ENCODE data around the gene LYSMD2.
A peak's percentile ranks its signal among the peaks of the same experiment; 100 is the strongest.

Gene LYSMD2

DNA sequence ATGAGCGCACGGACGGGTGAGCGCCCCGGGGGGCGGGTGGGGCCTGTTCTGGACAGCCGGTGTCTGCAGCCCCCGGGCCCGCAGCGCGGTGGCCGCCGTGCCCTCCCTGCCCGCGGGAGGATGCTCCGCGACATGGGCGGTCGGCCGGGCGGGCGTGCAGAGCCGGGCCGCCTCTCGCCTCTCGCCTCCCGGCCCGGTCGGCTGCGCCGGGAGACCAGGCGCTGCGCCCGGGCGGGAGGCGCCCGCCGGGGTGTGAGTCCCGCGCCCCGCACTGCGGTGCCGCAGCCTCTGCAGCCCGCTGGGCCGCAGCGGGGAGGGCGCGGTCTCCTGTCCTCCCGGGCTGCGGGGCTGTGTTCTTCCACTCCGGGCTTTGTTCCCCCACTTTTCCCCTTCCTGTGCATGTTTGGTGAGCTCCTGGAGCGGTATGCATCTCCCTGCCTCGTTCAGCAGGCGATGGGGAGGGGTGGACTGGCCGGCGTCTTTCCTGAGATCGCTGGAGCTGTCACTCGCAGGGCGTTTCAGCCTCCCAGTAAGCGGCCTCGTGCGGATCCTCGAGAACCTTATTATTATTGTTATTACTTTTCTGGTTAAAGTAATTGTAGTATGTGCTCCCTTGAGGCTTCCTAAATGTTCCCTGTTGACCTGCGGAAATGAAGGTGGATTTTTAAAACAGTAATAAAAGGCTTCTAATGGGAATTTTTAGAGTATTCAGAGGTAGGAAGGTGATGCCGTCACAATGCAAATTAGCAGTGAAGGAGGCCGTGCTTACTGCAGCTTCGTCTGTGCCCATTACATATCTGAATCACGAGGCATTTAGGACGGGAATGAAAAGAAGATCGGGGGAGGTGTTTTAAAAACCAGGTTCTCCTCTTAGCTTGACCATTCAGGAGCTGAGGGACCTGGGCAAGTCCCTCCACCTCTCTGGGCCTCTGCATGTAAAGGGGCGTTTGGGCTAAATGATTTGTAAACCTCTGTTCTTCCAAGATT is 14.5 kb upstream of the LYSMD2 start:
- DNase-seq (ENCODE audit: low read depth) = no peak

DNA sequence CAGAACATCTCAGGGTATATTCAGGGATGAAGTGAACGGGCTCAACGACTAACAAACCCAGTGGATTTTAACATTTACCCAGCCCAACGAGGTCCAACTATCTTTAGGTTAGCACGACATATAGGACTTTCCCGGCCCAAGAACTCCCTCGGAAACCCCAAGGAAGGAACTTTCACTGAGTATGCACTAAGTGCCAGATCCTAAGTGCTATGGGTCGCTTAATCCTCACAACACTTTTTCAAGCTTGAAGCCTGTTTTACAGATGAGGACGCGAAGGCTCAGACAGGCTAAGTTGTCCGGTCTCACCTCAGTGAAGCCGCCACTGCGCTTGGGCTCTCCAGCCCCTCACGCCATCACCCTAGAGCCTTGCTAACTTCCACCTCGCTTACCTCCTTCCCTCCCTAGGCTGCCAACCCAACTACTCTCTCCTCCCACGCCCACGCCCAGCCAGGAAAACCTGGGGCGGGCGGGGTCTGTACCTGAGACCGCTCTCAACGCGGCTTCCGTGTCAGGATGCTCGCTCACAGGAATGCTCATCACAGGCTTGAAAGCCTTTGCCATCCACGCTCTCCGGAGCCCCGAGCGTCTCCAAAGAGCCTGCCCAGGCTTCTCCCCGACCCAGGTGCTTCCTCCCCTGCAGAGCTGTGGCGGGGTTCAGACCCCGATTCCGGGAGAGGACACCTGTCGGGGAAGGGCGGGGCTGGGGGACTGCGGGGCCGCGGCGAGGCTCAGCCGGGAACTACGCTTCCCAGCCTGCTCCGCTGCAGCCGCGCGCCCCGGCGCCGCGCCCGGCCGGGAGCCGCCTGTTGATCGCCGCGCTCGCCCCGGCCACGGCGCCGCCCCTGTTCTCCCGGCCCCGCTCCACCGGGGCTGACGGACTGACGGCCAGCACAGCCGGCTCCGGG is 13.6 kb upstream of the LYSMD2 start, which contains the start of gene TMOD2:
Gene TMOD2, plus strand, starts transcription at position 806 of the 905 bp plus-strand sequence. CDS start 14,845 bp downstream, outside the sequence.
- DNase-seq (ENCODE audit: low read depth) = no peak

DNA sequence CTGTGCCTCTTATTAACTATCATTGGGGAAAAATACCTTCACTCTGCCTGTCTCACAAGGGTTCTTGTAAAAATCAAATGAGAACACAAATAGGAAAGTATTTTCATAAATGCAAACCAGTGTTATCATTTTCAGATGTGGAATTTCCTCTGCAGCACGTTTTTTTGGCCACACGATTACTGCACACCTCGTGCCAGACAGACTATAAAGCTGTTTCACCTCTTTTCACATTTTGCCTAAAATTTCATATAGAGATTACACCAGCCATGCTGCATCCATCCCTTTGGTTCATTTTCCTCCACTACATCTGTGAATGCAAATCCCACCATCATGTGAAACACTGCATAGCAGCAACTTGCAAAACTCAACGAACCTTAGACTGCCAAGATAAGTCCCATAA is 12.7 kb upstream of the LYSMD2 start:
- DNase-seq (ENCODE audit: low read depth) = no peak

DNA sequence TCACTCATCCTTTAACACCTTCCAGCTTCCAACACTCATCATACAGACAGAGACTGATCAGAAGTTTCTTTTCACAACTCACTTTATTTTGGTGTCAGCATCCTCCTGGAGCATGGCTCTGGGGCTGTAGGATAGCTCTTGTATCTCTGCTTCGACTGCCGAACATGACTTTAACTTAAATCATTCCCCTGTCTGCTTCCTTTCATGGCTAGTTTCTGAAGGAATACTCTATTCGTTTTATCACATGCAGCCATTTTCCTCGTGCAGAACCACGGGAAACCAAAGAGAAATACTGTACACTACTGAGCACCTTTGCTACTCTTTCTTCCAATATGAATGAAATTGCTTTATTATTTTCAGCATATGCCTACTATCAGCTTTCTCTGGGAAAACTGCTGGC is 11.9 kb upstream of the LYSMD2 start:
- no peak for DNase-seq (ENCODE audit: low read depth)

DNA sequence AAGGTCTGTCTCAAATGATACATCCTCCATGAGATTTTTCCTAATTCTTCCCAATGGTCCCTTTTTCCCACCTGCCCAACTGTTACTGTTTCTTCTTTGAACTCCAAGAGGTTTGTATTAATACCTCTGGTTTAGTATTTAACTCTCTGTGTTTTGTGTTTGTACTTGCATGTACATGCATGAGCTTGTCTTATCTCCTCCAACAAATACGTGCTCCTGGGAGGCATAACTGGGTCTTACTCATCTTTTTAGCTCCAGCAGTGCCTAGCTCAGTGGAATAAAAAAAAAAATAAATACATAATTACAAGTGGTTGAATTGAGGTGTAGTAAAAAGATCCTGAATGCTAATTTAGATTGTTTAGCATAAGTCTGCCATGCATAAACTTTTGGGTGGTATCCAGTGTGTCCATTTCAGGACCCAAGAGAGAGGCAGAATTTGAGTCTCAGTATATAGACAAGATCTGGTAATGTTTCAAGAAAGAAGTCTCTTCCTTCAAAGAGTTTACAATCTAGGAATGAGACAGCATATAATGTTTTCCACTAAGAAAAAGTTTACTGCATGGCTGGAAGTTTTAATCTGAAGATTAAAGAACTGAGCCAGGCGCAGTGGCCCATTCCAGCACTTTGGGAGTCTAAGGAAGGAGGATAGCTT is 1.7 kb upstream of the LYSMD2 start:
- DNase-seq (ENCODE audit: low read depth) = no peak

DNA sequence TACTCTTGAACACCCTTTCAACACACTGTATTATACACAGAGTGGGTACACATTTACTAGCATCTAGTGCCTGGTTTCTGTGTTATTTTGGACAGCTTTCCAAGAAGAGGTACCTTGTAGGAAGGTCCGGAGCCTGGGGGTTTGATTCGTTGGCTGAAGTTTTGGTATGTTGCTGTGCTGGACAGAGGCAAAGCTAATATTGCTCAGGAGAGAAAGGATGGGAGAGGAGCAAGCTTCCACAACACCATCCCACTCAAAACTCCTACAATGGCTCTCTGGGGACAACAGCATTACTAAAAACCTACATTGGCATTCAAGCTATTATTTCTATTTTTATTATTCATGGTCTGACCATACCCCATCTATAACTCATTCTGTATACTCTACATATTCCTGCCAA is 1.1 kb upstream of the LYSMD2 start:
- no peak for DNase-seq (ENCODE audit: low read depth)

DNA sequence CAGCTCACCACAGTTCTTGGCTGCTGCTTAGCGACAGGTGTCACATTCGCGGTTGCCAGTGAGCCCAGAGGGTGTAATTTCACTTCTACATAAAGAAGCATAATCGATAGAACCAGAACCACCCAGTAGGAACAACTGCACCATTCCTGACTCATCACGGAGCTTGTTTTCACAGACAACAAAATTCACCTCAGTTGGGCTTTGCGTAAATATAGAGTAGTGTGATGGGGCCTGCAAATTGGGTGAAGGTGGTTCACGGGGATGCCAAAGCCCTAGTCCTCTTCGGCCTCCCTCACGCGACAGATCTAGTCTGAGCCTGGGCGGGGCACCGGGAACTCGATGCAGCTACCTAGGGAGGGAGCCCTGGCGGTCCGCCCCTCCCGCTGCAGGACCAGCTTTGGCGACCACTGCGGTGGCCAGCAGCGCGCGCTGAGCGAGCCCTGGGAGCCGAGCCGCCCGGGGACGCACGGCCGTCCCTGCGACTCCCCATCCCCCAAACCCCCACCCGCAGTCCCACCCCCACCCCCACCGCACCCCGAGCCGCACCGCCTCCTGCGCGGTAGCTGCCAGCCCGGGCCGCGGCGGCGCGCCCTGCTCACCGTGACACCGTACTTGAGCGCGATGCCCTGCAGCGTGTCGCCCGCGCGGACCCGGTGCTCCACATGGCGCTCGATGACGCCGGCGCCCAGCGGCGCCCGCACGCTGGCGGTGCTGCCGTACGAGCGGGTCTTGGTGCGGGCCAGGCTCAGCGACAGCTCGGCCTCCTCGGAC is 519 bp downstream of the LYSMD2 start:
- no peak for DNase-seq (ENCODE audit: low read depth)

DNA sequence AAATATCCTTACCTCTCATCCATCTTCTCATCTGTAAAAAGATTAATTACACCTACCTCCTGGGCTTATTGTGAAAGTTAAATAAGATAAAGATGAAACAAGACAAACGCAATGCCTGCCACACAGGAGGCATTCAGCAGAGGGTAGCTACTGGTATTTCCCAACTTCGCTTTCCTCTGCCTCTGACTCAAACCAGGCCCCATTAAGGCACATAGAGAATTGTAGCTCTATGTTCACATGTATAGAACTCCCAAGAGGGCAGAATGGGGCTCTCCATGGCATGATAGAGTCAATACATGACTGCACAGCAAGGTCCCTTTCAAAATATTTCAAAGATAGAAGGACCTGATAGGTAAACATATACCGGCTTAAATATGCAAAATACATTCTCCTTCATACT is 1.4 kb downstream of the LYSMD2 start:
- DNase-seq (ENCODE audit: low read depth) = no peak

DNA sequence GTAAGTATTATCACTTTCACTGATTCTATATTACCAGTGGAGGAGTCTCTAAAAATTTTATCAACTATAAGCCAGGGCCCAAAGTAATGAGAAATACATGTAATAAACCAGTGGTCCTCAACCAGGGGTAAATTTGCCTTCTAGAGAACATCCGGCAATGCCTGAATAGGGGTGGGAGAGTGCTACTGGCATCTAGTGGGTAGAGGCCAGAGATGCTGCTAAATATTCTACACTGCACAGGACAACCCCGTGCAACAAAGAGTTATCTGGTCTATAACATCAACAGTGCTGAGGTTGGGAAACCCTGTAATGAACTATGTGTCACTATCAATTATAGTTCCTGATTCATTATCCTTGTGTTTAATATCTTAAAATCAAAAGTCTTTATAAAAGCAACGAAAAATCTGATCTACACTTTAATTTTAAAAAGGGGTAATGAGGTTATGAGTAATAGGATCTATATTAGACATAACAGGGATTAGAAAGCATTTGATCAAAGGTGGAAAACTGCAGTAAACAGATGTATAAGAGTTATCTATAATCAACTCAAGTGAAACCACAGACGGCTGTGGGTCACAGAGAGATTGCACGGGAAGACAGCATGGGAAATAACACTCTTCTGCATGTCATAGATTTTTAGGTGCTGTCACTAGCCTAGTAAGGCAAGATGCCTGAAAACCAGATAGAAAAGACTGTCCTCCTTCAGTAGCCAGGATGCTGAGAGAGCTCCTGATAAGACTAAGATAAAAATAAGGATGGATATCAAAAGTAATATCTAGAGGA is 2.0 kb downstream of the LYSMD2 start:
- no peak for DNase-seq (ENCODE audit: low read depth)

DNA sequence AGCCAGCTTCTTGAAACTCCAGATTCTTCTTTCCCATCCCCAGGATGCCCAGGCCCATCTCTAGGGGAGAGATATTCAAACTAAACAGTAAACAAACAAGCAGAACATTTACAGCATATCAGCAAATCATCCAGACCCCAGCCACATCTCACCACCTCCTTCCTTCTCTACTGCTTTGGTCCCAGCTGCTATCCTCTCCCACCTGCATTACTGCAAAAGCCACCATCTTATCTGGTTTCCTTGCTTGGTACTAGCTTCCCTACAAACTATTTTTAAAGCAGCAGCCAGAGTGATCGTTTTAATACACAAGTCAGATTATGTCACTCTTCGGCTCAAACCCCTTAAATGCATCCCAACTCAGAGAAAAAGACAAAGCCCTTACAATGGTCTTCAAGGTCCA is 4.8 kb downstream of the LYSMD2 start:
- no peak for DNase-seq (ENCODE audit: low read depth)

DNA sequence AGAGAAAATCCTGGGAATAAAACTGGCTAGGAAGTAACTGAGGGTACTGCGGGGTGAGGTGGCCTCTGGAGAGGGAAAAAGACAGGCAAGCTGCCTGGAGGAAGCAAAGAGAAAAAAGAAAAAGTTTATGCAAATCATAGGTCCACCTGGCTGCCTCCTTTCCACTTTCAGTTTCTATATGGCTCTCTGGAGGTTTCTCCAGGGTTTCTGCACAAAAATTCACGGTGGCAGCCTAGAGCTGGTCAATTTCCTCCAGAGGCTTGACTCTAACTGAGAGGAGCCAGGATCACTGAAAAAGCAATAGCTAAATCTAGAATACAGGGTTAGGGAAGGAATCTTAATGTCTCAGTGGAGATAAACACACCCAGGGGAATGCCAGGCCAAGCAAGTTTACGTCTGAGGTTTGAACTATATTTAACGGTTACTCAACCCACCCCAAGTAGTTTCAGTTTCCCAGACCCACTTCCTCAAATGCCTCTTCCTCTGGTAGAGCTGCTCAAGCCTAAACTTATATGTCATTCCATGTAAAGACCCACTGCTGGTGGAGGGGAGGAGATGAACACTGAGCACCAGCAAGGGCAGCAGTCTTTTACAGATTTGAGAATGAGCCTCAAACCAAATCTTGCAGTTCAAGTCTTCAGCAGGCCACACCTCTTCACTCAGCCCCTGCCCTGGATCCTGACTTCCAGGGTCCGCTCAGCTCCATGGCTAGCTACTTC is 5.7 kb downstream of the LYSMD2 start:
- no peak for DNase-seq (ENCODE audit: low read depth)

DNA sequence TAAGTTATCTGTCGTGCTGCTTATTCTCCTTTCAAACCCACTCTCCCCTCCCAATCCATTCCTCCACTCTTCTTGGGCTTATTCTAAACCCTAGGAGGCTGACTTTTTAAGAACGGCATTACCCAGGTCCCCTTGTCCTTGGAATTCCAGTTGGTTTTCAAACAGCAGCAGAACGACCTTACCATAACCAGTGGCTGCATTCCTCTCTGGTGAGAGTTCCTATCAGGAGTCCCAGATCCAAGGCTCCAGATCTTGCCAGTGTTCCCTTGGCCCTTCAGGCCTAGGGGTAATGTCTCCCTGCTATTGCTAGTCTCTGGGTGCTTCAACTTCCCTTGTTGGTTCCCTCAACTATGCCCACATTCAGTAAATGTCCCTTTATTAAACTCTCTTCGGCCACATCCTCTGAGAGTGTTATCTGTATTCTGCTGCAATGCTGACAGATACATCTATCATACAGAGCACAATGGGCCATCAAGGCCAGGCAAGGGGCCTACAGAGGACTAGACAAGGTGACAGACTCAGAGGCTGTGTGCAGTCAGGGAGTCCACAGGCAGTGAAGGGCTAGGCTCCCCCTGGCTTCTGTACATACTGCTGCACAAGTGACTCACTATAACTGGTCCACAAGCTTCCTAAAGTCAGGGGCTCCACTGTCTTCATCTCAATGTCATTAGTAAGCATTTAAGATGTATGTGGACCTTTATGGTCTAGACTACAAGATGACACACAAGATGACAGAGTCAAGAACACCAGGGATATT is 10.1 kb downstream of the LYSMD2 start:
- no peak for DNase-seq (ENCODE audit: low read depth)

DNA sequence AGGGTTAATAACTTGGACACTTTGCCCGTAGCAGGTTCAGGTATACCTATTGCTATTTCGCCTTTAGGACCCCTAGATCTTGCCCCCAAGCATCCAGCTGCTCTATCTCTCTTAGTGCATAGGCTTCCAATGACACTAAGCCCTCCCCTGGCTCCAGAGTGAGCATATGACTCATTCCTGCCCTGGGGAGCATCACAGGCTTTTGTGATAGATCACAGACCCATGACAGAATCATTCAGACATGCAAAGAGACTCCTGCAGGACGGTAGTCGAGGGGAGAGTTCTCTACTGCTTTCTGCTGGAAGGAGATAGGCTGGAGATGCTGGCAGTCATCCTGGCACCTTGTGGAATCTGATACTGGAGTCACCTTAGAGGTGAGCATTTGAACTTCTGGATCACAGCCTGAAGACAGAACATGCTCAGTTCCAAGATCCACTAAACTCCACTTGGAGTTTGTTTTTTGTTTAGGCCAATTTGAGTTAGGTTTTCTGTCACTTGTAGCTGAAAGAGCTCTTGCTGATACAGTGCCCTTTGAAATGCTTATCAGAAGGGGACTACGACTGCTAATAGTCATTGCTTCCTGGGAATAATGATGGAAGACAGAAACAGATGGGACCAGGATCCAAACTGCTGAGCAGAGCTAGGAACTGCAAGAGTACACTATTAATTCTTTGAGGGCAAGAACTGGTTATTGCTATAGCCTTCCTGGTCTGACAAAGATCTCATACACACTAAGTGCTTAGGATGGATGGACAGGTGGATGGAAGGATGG is 11.0 kb downstream of the LYSMD2 start:
- DNase-seq (ENCODE audit: low read depth) = peak; percentile 82

DNA sequence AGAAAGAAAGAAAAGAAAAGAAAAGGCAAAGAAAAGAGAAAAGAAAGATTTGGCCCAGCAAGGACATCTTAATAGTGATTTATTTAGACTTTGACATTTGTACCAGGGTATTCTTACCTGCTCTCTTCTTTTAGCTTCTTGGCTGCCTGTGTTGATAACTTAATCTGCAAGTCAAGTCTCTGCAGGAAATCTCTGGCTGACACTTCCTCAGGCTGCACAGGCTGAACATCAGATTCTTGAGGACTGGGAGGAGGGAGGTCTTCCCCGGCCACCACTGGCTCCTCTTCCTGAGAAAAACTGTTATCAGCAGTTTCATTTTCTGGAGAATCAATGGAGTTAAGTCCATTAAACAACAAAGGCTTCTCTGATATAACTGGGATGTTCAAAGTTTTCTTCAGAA is 12.8 kb downstream of the LYSMD2 start:
- no peak for DNase-seq (ENCODE audit: low read depth)

DNA sequence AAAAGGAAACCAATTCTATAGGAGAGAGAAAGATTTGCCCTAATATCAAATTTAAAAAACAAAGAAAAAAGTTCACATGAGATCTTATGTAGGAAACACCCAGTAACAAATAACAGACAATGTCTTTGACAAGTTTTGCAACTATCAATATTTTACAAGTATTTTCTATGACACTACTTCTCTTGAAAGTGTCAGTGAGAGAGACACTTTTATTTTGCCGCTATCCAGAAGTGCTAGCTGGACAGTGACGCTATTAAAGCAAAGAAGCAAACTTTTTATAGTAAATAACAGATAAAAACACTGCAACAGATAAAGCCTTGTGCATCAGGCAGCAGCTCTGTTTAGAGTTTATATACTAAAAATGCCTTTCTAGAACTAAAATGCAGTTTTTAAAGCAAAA is 13.3 kb downstream of the LYSMD2 start:
- DNase-seq (ENCODE audit: low read depth) = no peak

DNA sequence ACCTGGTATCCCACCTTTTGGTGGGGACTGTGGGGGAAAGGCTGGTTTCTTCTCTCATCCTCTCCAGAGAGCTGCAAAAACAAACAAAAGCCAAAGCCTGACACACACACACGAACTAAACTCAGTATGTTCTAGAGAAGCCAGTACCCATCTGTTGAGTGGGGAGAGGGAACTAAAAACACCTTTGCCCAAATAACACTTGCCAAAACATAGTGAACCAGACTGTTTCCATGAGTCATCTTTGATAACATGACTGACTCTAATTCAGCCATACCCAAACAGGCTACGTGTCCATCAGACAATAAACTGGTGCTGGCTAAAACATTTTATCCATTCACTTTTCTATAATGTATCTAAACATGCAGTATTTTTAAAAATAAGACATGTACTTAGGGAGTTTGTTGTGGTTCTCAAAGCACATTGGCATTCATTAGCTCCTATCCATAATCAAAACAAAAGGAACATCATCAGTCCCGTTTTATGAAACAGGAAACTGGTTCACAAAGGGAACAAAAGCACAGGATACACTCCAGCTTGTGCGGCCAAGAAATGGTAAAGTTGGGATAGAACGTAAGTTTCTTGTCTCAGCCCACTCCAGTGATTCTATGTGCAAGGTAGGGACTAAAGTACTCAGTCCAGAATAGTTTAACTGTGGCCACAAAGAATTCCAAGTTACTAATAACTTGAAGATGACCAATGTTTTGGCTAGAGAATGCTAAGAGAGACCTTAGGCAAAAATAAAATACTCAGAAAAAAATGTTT is 16.1 kb downstream of the LYSMD2 start:
- DNase-seq (ENCODE audit: low read depth) = no peak

DNA sequence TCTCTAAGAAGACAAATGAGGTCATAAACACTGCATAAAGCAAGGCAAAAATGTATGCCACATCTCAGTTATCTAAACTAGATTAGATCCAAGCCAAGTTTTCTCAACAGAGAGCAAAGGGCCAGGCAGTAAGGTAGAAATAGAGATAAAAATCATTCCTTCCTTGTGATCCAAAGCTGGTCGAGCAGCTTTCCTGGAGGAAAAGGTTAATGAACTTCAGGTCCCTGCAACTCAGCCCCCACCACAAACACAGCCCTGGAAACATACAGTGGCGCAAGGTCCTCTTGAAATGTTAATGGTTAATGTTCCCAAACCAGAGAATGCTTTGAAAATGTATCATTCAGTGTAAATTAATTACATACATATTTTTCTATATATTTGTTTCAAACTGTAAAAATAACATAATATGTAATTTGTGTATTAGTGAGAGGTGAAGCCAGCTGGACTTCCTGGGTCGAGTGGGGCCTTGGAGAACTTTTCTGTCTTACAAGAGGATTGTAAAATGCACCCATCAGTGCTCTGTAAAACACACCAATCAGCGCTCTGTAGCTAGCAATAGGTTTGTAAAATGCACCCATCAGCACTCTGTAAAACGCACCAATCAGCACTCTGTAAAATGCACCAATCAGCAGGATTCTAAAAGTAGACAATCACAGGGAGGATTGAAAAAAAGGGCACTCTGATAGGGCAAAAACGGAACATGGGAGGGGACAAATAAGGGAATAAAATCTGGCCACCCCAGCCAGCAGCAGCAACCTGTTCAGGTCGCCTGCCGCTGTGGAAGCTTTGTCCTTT is 17.1 kb downstream of the LYSMD2 start:
- no peak for DNase-seq (ENCODE audit: low read depth)
